ENCODE results near the gene BRMS1L.
"Not testable (repeated sequence)": the region's sequence is repeated elsewhere in the genome, so short reads cannot be mapped to it uniquely, and the experiment has no call there.

BRMS1L gene, protein sequence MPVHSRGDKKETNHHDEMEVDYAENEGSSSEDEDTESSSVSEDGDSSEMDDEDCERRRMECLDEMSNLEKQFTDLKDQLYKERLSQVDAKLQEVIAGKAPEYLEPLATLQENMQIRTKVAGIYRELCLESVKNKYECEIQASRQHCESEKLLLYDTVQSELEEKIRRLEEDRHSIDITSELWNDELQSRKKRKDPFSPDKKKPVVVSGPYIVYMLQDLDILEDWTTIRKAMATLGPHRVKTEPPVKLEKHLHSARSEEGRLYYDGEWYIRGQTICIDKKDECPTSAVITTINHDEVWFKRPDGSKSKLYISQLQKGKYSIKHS

DNA sequence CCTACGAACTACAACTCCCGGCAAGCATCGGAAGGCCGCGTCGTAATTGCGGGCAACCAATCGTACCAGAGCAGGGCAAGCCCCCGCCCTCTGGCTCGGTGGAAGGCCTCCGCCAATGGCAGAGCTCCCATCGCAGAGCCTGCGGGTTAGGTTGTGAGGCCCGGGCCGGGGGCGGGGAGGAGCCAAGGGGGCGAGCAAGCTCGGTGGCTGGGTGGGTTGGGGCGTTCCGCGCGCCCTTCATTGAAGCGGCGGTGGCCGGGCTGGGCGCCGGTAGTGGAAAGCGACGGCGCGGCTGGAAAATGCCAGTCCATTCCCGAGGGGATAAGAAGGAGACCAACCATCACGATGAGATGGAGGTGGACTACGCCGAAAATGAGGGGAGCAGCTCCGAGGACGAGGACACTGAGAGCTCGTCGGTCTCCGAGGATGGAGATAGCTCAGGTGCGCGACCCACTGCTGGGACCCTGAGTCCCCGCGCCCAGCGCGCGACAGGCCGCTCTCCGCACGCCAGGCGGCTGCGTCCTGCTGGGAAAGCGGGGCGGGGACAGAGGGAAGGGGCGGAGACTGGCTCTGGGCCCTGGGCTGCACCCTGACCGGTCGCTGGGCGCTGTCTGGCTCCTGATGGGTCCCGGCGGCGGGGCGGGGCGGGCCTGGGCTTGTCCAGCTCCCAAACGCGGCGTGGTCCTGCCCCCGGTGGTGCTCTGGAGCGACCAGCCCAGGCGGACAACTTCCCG lies at the start of gene BRMS1L:
BRMS1L (plus strand) TSS at position 121 of the 734 bp plus-strand sequence; CDS start at position 300, 179 bp downstream.
- H3K27ac ChIP-seq, result peak within 1 kb of the TSS; percentile 85
- peak; percentile 86 for TF ChIP-seq ZFX (IDR thresholded peaks at IDR 0.05)
- TF ChIP-seq, protein P1, sequence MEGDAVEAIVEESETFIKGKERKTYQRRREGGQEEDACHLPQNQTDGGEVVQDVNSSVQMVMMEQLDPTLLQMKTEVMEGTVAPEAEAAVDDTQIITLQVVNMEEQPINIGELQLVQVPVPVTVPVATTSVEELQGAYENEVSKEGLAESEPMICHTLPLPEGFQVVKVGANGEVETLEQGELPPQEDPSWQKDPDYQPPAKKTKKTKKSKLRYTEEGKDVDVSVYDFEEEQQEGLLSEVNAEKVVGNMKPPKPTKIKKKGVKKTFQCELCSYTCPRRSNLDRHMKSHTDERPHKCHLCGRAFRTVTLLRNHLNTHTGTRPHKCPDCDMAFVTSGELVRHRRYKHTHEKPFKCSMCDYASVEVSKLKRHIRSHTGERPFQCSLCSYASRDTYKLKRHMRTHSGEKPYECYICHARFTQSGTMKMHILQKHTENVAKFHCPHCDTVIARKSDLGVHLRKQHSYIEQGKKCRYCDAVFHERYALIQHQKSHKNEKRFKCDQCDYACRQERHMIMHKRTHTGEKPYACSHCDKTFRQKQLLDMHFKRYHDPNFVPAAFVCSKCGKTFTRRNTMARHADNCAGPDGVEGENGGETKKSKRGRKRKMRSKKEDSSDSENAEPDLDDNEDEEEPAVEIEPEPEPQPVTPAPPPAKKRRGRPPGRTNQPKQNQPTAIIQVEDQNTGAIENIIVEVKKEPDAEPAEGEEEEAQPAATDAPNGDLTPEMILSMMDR (conservative IDR thresholded peaks at IDR 0.05), result no peak; the same call in 1 of the 2 replicates

DNA sequence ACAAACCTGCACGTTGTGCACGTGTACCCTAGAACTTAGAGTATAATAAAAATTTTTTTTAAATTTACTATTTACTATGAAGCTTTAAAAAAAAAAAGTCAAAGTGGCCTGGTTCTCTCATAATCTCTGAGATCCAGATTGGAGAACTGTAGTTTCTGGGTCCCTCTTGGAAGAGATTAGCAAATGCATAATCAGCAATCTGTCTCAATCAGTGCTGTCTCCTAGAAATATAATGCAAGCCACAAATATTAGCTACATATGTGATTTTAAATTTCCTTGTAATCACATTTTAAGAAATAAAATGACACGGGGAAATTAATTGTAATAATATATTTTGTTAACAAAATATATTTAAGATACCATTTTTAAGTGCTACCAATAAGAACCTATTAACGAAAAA lies 49.3 kb upstream of the BRMS1L start:
- TF ChIP-seq, protein P1 (conservative IDR thresholded peaks at IDR 0.05), result no peak
- no peak for TF ChIP-seq ZFX (IDR thresholded peaks at IDR 0.05)
- H3K27ac ChIP-seq, result no peak overlapping the region

DNA sequence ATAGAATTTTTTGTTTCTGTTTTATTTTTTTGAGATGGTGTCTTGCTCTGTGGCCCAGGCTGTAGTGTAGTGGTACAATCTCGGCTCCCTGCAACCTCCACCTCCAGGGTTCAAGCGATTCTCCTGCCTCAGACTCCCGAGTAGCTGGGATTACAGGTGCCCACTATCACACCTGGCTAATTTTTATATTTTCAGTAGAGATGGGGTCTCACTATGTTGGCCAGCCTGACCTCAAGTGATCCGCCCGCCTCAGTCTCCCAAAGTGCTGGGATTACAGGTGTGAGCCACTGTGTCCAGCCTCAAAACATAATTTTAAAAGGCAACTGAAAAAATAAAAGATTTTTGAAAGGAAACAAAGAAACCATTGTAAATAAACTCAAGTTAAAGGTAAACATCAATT lies 48.6 kb upstream of the BRMS1L start:
- not testable (repeated sequence) for H3K27ac ChIP-seq

DNA sequence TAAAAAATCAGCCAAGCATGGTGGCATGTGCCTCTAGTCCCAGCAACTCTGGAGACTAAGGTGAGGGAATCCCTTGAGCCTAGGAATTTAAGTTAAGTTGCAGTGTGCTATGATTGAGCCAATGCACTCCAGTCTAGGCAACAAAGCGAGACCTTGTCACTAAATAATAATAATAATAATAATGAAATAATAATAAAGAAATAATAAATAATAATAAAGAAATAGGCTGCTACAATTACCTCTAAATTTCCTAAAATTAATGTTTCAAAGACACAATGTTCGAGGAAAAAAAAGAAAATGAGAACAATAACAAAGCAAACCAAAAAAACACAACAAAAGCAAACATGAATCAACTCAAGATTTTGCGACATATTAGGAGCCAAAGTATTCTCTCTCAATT lies 46.8 kb upstream of the BRMS1L start:
- H3K27ac ChIP-seq, result no peak overlapping the region
- TF ChIP-seq, protein P1 (conservative IDR thresholded peaks at IDR 0.05), result no peak
- no peak for TF ChIP-seq ZFX (IDR thresholded peaks at IDR 0.05)

DNA sequence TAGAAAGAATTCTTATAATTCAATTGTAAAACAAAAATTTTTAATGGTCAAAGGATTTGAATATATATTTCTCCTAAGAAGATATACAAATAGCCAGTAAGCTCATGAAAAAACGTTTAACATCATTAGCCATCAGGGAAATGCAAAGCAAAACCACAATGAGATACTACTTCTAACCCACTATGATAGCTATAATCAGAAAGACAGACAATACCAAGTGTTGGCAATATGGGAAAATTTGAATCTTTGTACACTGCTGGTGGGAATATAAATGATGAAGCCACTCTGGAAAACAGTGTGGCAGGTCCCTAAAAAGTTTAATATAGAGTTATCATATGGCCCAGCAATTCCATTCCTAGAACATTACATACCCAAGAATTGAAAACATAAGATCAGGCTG lies 42.4 kb upstream of the BRMS1L start:
- no peak overlapping the region for H3K27ac ChIP-seq
- TF ChIP-seq, protein P1 (conservative IDR thresholded peaks at IDR 0.05), result no peak
- no peak for TF ChIP-seq ZFX (IDR thresholded peaks at IDR 0.05)

DNA sequence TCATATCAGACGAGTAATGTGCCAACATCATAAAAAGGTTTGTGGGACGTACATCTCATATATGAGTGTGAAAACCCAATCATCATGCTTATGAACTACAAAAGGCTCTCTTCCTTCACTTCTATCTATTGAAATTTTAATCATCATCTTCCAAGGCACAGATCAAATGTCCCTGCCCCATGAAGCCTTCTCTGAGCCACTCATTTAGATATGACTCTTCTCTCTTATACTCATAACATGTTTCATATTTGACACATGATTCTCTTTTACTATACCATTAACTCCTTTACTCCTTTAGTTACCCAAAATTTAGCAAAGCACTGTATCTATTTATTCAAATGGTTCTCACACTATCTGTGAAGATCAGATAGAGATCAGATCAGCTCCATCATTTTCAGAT lies 39.3 kb upstream of the BRMS1L start:
- TF ChIP-seq, protein P1 (conservative IDR thresholded peaks at IDR 0.05), result no peak
- no peak for TF ChIP-seq ZFX (IDR thresholded peaks at IDR 0.05)
- H3K27ac ChIP-seq, result no peak overlapping the region

DNA sequence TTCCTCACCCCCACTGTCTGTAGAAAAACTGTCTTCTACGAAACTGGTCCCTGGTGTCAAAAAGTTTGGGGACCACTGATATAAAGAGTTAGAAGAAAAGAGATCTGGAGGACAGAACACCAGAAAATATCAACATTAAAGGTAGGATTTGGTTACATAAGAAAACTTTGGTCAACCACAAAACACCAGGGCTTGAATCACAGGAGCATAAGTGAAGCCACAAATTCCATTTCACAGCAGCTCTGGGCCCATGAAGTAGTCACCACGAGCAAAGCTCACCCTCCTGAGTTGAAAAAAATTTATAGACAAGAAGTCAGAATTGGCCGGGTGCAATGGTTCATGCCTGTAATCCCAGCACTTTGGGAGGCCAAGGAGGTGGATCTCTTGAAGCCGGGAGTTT lies 36.5 kb upstream of the BRMS1L start:
- TF ChIP-seq, protein P1 (conservative IDR thresholded peaks at IDR 0.05), result no peak
- TF ChIP-seq ZFX (IDR thresholded peaks at IDR 0.05), result no peak
- H3K27ac ChIP-seq, result no peak overlapping the region
